Fibroblast of gingiva (primary cell): ENCODE measurements around the gene PPP4R3B.
"Not testable (repeated sequence)": the region's sequence is repeated elsewhere in the genome, so short reads cannot be mapped to it uniquely, and the experiment has no call there.

Experiments used
- DNase-seq: peaks from one replicate; pipeline ENCODE4 v3.0.0-alpha.2; 2011; ENCODE audit warnings: low read depth

The PPP4R3B gene

DNA sequence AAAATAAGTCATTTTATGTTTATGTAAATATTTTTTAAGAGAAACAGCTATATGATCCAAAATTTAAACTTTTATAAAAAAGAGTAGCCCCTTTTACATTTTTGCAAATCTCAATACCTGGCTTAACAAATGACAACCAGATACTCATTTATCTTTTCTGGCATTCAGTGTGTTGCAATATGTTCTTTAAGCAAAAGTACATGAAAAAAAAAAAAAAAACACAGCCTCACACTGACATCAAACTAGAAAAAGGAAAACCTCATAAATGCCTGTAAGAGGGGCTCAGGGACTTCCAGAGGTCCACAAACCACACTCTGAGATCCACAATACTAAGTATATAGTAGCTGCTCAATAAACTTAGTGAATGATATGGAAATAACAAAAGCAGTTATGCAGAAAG lies 21.9 kb downstream of the PPP4R3B start:
- no peak for DNase-seq

DNA sequence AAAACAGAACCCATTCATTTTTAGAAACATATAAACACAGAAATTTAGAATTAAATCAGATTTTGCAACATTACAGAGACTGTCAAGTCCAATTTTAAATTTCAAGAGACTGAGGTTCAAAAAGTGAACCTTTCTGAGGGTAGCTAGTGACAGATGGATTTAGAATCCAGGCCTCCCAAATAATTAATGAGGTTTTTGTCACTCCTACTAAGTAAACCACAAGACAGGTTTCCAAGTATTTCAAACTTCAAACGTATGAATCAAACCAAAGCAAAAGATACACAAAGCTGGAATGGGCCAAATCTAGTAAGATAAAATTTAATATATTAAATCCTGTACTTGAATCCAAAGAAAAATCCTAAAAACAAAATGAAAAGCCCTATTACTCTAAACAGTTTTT lies 25.3 kb downstream of the PPP4R3B start:
- no peak for DNase-seq

DNA sequence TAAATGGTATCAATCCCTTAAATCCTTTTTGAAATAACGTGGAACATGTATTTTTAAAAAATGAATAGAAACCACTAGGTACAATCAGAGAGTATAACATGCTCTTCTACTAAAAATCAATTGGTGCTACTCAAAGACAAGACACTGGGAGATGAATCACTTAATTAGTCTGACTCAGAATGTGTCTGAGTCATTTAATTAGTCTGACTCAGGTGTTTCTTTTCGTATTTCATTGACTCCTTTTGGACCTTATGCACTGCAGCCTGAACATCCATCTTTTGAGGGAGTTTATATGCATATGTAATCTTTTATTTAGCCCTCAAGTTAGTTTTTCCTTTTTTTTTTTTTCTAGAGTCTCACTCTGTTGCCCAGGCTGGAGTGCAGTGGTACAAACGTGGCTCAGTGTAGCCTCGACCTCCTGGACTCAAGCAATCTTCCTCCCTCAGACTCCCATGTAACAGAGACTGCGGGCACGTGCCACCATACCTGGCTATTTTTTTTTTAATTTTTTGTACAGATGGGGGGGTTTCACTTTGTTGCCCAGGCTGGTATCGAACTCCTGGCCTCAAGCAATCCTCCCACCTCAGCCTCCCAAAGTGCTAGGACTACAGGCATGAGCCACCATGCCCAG lies 26.5 kb downstream of the PPP4R3B start:
- no peak for DNase-seq

DNA sequence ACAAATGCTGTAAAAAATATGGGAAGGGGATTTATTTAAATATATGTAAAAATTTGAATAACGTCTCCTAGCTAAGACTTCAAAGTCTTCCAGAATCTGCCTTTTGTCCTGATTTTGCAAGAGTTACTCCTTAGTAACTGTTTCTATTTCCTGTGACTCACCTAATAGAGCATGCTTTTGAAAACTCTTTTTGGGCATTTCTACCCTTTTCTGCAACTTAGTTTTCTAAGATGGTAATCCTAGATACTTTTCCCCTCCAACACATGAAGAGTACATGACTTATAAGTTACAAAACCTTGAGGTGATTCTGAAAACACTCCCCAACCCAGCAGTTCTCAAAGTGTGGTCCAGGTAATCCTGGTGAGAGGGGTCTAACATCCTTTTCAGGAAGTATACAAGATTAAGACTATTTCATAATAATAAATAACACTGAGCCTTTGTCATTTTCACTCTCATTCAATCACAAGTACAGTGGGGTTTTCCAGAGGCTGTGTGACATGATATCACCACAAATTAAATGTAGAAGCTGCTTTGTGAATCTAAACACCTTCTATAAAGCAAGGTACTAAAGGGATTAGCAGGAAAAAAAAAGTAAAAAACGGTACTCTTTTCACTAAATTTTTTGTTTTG lies 31.9 kb downstream of the PPP4R3B start:
- peak; percentile 78 for DNase-seq

DNA sequence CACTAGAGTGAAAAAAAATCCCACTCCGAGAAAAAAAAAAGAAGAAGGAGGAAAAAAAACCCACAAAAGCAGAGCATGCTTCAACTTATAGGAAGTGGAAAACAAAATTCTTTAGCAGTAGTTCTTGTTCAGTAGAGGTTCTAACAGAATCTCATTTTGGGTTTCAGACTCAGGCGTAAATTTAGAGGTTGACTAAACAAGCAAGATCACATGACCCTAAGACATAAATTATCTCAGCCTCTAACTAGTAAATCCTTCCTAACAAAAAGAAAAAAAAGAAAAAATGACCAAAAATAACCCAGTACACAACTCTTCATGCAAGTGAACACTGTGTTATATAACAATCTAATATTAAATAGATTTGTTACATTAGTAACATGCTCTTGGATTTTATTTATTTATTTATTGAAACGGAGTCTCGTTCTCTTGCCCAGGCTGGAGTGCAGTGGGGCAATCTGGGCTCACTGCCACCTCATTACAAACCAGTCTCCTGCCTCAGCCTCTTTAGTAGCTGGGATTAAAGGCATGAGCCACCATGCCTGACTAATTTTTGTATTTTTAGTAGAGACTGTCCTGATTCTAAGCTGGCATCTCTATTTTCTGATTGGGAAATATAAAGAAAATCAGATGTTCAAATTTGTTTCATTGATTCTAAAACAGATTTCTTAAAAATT lies 35.4 kb downstream of the PPP4R3B start:
- DNase-seq, result peak; percentile 78

GRCh38 chr2:55581435-55581834 lies 36.0 kb downstream of the PPP4R3B start:
- DNase-seq, result no peak

GRCh38 chr2:55569002-55569401 lies 48.4 kb downstream of the PPP4R3B start:
- DNase-seq, result not testable (repeated sequence)

GRCh38 chr2:55567298-55567697 lies 50.1 kb downstream of the PPP4R3B start:
- no peak for DNase-seq

DNA sequence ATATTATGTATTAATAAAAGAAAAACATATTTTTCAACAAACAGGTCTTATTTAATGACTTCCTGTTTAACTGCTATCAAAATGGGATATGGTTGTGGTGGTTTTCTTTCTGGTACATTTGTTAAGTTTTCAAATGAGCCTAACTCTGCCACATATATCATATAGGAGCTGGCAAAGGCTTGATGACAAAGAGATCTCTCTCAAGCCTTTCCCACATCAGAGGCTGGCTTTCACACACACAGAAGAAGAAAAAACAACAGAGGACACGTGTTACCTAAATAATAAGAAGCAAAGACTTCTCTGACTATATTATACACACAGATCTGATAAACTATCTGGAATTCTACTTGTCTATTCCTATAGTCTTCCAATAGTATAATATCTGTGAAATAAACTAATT lies 51.8 kb downstream of the PPP4R3B start:
- no peak for DNase-seq

DNA sequence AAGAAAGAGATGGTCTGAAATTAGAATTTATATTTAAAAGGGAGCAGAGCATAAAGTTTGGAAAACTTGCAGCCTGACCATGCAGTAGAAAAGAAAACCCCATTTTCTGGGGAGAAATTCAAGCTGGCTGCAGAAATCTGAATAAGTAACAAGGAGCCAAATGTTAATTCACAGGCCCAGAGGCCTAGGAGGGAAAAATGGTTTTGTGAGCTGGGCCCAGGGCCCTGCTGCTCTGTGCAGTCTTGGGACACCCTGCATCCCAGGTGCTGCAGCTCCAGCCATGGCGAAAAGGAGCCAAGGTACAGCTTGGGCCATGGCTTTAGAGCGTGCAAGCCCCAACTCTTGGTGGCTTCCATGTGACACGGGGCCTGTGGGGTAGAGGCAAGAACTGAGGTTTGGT lies 56.6 kb downstream of the PPP4R3B start:
- no peak for DNase-seq

DNA sequence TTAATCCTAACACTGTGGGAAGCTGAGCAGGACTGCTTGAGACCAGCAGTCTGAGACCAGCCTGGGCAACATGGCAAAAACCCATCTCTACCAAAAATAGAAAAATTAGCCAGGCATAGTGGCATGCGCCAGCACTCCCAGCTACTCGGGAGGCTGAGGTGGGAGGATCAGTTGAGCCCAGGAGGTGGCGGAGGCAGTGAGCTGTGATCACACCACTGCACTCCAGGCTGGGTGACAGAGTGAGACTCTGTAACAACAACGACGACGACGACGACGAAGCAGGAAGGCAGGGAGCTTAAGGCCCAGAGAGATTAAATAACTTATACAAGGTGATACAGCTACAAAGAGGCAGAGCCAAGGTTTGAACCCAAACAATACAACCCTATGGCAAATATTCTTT lies 60.6 kb downstream of the PPP4R3B start:
- no peak for DNase-seq

DNA sequence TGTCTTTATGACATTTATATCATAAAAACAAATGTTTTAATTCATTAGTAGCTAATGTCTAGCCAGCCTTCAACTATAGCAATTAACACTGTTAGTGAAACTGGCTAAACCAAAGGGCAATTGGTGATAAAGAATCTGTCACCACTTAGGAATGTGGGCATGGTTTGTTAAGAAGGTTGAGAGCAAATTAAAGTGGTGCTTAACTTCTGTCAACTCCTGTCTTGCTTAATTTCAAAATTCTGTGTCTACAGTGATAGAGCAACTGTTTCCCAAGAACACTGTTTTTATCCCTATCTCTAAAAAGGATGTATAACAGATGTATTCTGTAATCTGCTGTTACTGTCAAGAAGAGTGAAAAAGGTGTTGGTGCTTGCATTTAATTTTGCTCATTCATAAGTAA lies 61.4 kb downstream of the PPP4R3B start:
- DNase-seq, result no peak

DNA sequence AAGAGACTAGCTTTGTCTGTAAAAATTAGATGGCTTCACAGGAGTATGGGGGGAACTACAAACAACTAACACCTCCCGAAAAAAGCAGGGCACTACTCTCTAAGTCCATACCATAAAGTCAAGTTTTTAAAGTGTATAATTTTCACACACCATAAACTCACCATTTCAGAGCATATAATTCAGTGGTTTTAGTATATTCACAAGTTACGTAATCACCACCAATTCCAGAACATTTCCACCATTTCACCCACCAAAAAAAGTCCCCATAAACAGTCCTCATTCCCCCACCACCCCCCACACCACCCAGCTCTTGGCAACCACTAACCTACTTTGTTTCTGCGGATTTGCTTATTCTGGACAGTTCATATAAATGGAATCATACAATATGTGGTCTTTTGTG lies 64.1 kb downstream of the PPP4R3B start:
- DNase-seq, result no peak

- DNase-seq, result peak; percentile 51
Observed at GRCh38 chr2:55550368-55551102, 66.9 kb downstream of the PPP4R3B start.

DNA sequence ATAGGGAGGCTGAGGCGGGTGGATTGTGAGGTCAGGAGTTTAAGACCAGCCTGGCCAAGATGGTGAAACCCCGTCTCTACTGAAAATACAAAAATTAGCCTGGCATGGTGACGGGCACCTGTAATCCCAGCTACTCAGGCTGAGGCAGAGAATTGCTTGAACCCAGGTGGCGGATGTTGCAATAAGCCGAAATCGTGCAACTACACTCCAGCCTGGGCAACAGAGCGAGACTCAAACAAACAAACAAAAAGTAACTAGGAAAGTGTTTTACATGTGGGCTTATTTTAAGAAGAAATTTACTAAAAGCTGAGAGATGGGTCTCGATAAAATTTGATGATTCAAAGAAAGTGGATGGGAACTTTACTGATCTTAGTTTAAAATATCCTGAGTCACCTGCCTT lies 69.7 kb downstream of the PPP4R3B start:
- DNase-seq, result not testable (repeated sequence)

GRCh38 chr2:55547001-55547400 lies 70.4 kb downstream of the PPP4R3B start:
- DNase-seq, result no peak

DNA sequence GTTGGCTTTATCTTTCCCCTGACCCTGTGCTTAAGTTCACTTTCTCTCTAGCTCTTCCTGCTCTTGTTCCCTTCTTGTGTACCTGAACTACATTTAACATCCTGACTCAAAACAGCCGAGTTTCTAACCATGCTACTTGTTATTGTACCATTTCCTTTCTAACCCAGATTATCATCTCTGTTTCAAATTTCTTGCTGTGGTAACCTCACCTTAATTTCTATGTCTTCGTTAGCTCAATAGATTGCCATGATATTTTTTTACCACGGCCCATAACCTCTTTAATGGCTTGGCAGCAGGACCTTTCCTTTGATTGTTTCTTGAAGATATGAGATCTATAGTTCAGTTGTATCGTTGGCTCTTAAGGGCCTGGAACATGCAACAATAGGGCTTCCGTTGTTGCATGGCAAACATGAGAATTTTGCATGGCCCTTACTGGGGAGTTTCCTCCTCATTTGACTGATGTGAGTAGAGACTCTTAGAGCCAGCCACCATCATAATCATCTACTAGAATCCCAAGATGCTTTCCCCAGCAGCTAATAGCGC lies 86.8 kb downstream of the PPP4R3B start:
- no peak for DNase-seq

GRCh38 chr2:55526174-55526573 lies 91.2 kb downstream of the PPP4R3B start:
- no peak for DNase-seq

DNA sequence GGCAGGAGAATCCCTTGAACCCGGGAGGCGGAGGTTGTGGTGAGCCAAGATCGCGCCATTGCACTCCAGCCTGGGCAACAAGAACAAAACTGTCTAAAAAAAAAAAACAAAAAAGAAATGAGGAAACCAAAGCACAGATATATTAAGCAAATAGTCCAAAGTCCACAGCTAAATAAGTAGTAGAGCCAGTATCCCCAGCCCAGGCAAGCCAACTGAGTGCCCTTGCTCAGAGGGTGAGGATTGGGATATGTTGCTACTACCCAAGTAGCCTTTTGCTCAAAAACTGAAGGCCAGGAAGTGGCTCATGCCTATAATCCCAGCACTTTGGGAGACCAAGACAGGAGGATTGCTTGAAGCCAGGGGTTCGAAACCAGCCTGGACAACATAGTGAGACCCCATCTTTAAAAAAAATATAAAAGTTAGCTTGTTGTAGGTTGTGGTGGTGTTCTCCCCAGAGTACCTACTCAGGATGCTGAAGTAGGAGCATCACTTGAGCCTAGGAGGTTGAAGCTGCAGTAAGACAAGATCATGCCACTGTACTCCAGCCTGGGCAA lies 92.5 kb downstream of the PPP4R3B start:
- DNase-seq, result no peak

DNA sequence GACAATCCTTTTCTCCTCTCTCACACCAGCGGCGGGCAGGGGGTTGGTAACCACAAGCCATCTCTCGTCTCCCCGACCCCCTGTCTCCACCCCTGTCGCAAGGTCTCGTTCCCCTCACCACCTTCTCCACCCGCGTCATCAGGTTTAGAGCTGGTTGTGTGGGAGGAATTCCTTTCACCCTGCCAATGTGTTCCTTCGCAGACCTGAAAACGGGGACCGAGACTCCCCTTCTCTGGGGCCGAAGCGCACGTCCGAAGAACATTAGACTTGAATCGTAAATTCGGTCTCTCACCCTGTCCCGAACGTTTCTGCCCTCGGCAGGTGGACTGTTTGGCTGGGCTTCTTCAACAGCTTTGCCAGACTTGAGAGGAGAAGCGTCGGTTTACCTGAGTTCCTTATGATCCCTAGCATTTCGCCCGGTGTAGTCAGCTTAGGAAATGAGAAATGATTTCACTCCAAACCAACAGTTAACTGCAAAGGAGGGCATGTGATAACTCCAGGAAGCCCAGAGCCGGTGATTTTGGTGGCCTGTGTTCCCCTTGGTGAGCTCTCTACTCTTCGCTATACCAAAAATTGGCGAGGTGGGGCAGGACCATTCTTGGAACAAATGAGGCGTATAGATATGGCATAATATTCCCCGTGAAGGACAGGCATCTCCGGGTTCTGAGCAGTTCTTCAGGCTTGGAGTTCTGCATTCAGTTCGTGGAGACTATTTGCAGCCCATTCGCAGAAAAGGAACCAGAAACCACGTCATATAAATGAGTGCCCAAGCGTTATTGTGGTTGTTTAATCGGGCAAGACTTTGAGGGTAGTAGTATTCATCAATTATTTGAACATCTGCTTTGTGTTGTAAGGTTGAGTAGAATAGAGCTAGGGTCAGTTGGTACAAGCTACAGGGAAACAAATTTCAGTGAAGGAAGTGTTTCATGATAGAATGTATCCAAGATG lies 97.2 kb downstream of the PPP4R3B start:
- peak; percentile 5 for DNase-seq

DNA sequence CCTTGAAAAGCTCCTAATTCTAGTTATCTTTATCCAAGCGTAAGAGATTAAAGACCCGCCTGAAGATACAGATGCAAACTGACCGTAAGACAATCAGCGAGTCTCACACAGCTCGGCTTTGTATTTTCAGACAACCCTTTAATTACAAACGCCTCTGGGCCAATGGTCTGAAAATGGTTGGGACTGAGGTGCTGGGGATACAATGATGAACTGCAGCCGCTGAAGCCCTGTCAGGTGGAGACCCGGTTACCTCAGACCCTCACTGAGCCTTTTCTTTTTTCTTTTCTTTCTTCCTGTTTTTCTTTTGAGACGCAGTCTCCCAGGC lies 98.6 kb downstream of the PPP4R3B start:
- DNase-seq, result no peak
